Left lung (tissue), 10 donors: ENCODE data around the gene KRTAP5-6. TPM values are rescaled to one million over a fixed set of nuclear protein-coding genes. Genes with fewer than 3 reads are reported as not detected.
"Not testable (repeated sequence)": the region's sequence is repeated elsewhere in the genome, so short reads cannot be mapped to it uniquely, and the experiment has no call there.

Experiments
- ATAC-seq: fragments of 200-7000 bp; cut with Tn5 transposase; one replicate; pipeline ENCODE4 v1.9.1; 2020; ENCODE audit warnings: moderate library complexity
- DNase-seq, 4 donors: peaks; one replicate each; pipeline ENCODE4 v3.0.0-alpha.2; 2013 to 2020
- H3K27ac ChIP-seq, 2 donors: fragments of 200-600 bp; sonication (generic) in 1 of 2; one replicate each; pipeline versions ENCODE4 v1.5.0 to v1.8.0; 2020 to 2021
- H3K27me3 ChIP-seq, 2 donors: fragments of 200-600 bp; sonication (generic) in 1 of 2; one replicate each; pipeline versions ENCODE4 v1.5.0 to v1.8.0; 2020 to 2021
- H3K36me3 ChIP-seq, 2 donors: fragments of 200-600 bp; sonication (generic) in 1 of 2; one replicate each; pipeline versions ENCODE4 v1.5.0 to v1.8.0; 2020 to 2021
- H3K4me1 ChIP-seq, 2 donors: fragments of 200-600 bp; one replicate each; pipeline ENCODE4 v1.8.0; 2021
- H3K4me3 ChIP-seq, 2 donors: fragments of 200-600 bp; sonication (generic) in 1 of 2; one replicate each; pipeline versions ENCODE4 v1.5.0 to v1.8.0; 2020 to 2021; ENCODE audit warnings: mild to moderate bottlenecking in 1 of 2
- H3K9me3 ChIP-seq, 2 donors: fragments of 200-600 bp; sonication (generic) in 1 of 2; one replicate each; pipeline versions ENCODE4 v1.5.0 to v1.8.0; 2020 to 2021
- CTCF ChIP-seq, 2 donors: fragments of 200-600 bp; sonication (generic) in 1 of 2; IDR thresholded peaks; one replicate each; pipeline versions ENCODE4 v1.5.0 to v1.8.0; 2021; ENCODE audit warnings: antibody characterized with exemption in 2 of 2
- intact Hi-C, 2 donors: fragments of 100-400 bp; cut with DNase I; formaldehyde crosslinking; loops; one replicate each; pipeline versions ENCODE4 v1.11.2 to v1.14.2; 2022
- polyA plus RNA-seq, 6 donors: library from polyadenylated mRNA; unstranded; fragments of 120-200 nt; gene quantifications; one replicate each; pipeline ENCODE4 v1.2.1, GENCODE V29; 2013; ENCODE audit not compliant: insufficient read length in 6 of 6
- total RNA-seq, 2 donors: library from RNA; stranded (reverse); fragmentation: NEBNext Ultra II Directional; extraction: Animal tissue kit (Norgen Biotek cat#: 25700); gene quantifications; one replicate each; pipeline ENCODE4 v1.2.1, GENCODE V29; 2021
- donor health status: DM: no; HTN: yes; CAD: no.
- donor health status: DM: no; HTN: no; CAD: no.

KRTAP5-6 gene
- total and polyA plus RNA-seq, 8 donors: not detected

- Histone ChIP-seq H3K27ac (no peak overlapping the region), H3K36me3 (no peaks in the 10 kb centered on the region), H3K4me3 (no peak overlapping the region), H3K9me3 (no peaks in the 10 kb centered on the region), H3K27me3 (peaks cover 0 to 57% of the 10 kb centered on the region in 2 donors), H3K4me1 (peaks cover 0 to 5% of the 10 kb centered on the region in 2 donors)
- ATAC-seq: no peak
- peak in 2 of 4 donors; percentile 5 to 16 for DNase-seq
- intact Hi-C loops: loop anchor here in 1 of 2 donors (10.0 kb wide), 1 partner anchor 178 kb away; the partner anchor contains the start of genes SYT8 and TNNI2
- TF ChIP-seq CTCF (IDR thresholded peaks at IDR 0.05): no peak
These were observed 40.3 kb upstream of the KRTAP5-6 start for GRCh38 chr11:1656670-1657069.

- no peak overlapping the region for H3K27ac ChIP-seq
- intact Hi-C loops: loop anchor here in 1 of 2 donors (10.0 kb wide), 1 partner anchor 175 kb away; the partner anchor contains the start of genes SYT8 and TNNI2
- ATAC-seq: no peak
- no peak for DNase-seq
- no peak for TF ChIP-seq CTCF (IDR thresholded peaks at IDR 0.05)
- no peaks in the 10 kb centered on the region for H3K36me3 ChIP-seq
- no peak overlapping the region for H3K4me3 ChIP-seq
- no peaks in the 10 kb centered on the region for H3K4me1 ChIP-seq
- peaks cover 0 to 35% of the 10 kb centered on the region in 2 donors for H3K27me3 ChIP-seq
- no peaks in the 10 kb centered on the region for H3K9me3 ChIP-seq
These were observed 37.5 kb upstream of the KRTAP5-6 start for GRCh38 chr11:1659506-1659905.

- ATAC-seq (no peak), DNase-seq (no peak)
These were observed 36.7 kb upstream of the KRTAP5-6 start for GRCh38 chr11:1660111-1660867.

DNA sequence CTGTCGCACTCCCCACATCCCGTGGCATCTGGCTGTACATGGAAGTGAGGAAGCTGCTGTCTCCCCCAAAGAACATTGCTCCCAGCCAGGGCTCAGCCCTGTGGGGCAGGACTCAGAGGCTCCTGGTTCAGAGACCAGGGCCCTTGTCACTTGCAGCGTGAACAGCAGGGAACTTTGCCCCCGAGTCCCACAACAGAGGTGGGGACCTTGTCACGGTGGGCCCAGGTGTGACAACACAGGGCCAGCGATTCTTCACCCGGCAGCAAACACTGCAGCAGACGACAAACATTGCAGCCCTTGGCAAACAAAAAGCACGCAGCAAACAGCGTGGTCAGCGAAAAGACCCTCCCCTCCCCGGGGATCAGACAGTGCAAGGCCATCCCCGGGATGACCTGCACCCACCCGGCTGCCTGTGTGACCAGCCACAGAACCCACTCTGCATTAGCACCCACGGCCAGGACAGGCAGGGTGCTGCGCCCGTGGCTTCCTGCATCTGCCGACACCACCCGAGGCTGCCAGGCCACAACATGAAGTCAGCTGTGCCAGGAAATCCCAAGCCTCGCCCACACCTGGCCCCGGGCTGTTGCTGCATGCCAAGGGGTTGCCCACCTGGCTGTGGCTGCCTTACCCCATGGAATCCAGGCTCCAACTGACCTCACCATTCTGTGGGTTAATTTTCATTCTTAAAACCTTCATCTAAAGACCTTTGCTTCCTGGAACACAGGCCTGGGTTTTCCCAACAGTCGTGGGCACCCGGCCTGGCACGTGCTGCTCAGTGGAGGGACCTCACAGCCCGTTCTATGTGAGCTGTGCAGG, 35.3 kb upstream of the KRTAP5-6 start:
- H3K27ac ChIP-seq, H3K4me3 ChIP-seq, H3K9me3 ChIP-seq, DNase-seq, H3K36me3 ChIP-seq, intact Hi-C loops, H3K4me1 ChIP-seq, ATAC-seq: not testable (repeated sequence)
- H3K27me3 ChIP-seq: peaks cover 0 to 14% of the 10 kb centered on the region in 2 donors

More at GRCh38 chr11:1660111-1660867, 36.7 kb upstream of the KRTAP5-6 start:
- no peaks in the 10 kb centered on the region for H3K36me3 ChIP-seq
- intact Hi-C loops: no loop called here
- no peaks in the 10 kb centered on the region for H3K4me1 ChIP-seq
- H3K9me3 ChIP-seq: no peaks in the 10 kb centered on the region
- TF ChIP-seq CTCF (IDR thresholded peaks at IDR 0.05): no peak
- H3K27ac ChIP-seq: no peak overlapping the region
- peaks cover 0 to 27% of the 10 kb centered on the region in 2 donors for H3K27me3 ChIP-seq
- H3K4me3 ChIP-seq: no peak overlapping the region

GRCh38 chr11:1662699-1663283, 34.2 kb upstream of the KRTAP5-6 start:
- H3K4me1 ChIP-seq, intact Hi-C loops, H3K27ac ChIP-seq, H3K36me3 ChIP-seq, H3K4me3 ChIP-seq, ATAC-seq, H3K9me3 ChIP-seq, DNase-seq: not testable (repeated sequence)
- H3K27me3 ChIP-seq: peaks cover 0 to 21% of the 10 kb centered on the region in 2 donors

- Histone ChIP-seq H3K9me3 (no peaks in the 10 kb centered on the region), H3K36me3 (no peaks in the 10 kb centered on the region), H3K27ac (no peak overlapping the region), H3K4me3 (no peak overlapping the region), H3K27me3 (peaks cover 3 to 32% of the 10 kb centered on the region in 2 donors), H3K4me1 (no peaks in the 10 kb centered on the region)
- intact Hi-C loops: no loop called here
- no peak for TF ChIP-seq CTCF (IDR thresholded peaks at IDR 0.05)
- no peak for ATAC-seq
- DNase-seq: no peak
These were observed 31.7 kb upstream of the KRTAP5-6 start for GRCh38 chr11:1665313-1665712.
